ENCODE measurements around the gene NFATC1. TPM values are rescaled to one million over a fixed set of nuclear protein-coding genes. Genes with fewer than 3 reads are reported as not detected.

The NFATC1 gene
- polyA plus RNA-seq, 2 of the 4 experiments (the other 2 are of a cell fraction) = 0.52 to 1.7 TPM

- TF ChIP-seq TFCP2L1 (CRISPR knock-in tag; IDR thresholded peaks at IDR 0.05) (no peak), FOSB (CRISPR knock-in tag; IDR thresholded peaks at IDR 0.05) (no peak), E2F6 (IDR thresholded peaks at IDR 0.05; ENCODE audit: borderline replicate concordance, low read depth) (no peak), POLR2AphosphoS2 (conservative IDR thresholded peaks at IDR 0.05; ENCODE audit: low read length) (no peak), JUN (IDR thresholded peaks at IDR 0.05) (no peak), POLR2A (IDR thresholded peaks at IDR 0.05; ENCODE audit: low read length) (no peak), KDM1A (IDR thresholded peaks at IDR 0.05; ENCODE audit: low read depth) (no peak), HEYL (CRISPR knock-in tag; IDR thresholded peaks at IDR 0.05) (no peak), HMGXB4 (CRISPR knock-in tag; IDR thresholded peaks at IDR 0.05; ENCODE audit: borderline replicate concordance) (no peak), PBX3 (IDR thresholded peaks at IDR 0.05) (no peak), KDM5A (IDR thresholded peaks at IDR 0.05) (no peak), MAZ (IDR thresholded peaks at IDR 0.05; ENCODE audit: borderline replicate concordance, low read depth, low read length) (no peak)
- Histone ChIP-seq H3K27ac (no peak overlapping the region), H3K9me3 (0 out of 3 replicates have a peak, but pooled peaks cover 4% of the 10 kb centered on the region), H3K4me1 (no peaks in the 10 kb centered on the region), H3K4me2 (no peak overlapping the region), H3K4me3 (no peak overlapping the region)
- FAIRE-seq = no peak
- DNase-seq (ENCODE audit: low read depth in 1 of 2, low spot score in 1 of 2) = no peak
- ChIA-PET POLR2A (no interaction called here), CTCF (no interaction called here)
- 2% methylated on average over 2 of the region's 2 CpGs for WGBS (ENCODE audit: missing lambda C conversion rate)
- ATAC-seq = no peak
These were observed 146.5 kb downstream of the NFATC1 start for GRCh38 chr18:79542213-79542612.

- ChIA-PET CTCF (interaction anchor here (1.3 to 2.1 kb wide), 2 partner anchors 12 to 15 kb away, joined by 4 to 5 read pairs; no protein-coding TSS in a partner anchor), POLR2A (no interaction called here)
- FAIRE-seq (no peak), ATAC-seq (no peak), DNase-seq (ENCODE audit: low read depth in 1 of 2, low spot score in 1 of 2) (no peak)
- 48% methylated on average over 10 of the region's 15 CpGs for WGBS (ENCODE audit: missing lambda C conversion rate)
- Histone ChIP-seq H3K4me3 (no peak overlapping the region), H3K27ac (no peak overlapping the region), H3K9me3 (no peaks in the 10 kb centered on the region), H3K4me2 (no peak overlapping the region), H3K4me1 (no peaks in the 10 kb centered on the region)
- TF ChIP-seq MAZ (IDR thresholded peaks at IDR 0.05; ENCODE audit: borderline replicate concordance, low read depth, low read length) = no peak
These were observed 147.4 kb downstream of the NFATC1 start for GRCh38 chr18:79542876-79543750.

- Histone ChIP-seq H3K9me3 (no peaks in the 10 kb centered on the region), H3K4me1 (no peaks in the 10 kb centered on the region), H3K4me3 (no peak overlapping the region), H3K4me2 (no peak overlapping the region), H3K27ac (no peak overlapping the region)
- WGBS (ENCODE audit: missing lambda C conversion rate) = 30% methylated on average over 2 of the region's 21 CpGs
- POLR2A ChIA-PET = no interaction called here
- DNase-seq (ENCODE audit: low read depth in 1 of 2, low spot score in 1 of 2) (no peak), ATAC-seq (no peak), FAIRE-seq (no peak)
- TF ChIP-seq ZFP36 (IDR thresholded peaks at IDR 0.05; ENCODE audit: borderline replicate concordance, partially characterized antibody) = no peak
- TF ChIP-seq POLR2AphosphoS2 (conservative IDR thresholded peaks at IDR 0.05; ENCODE audit: low read length) = no peak
- no peak for TF ChIP-seq BCL3 (IDR thresholded peaks at IDR 0.05)
- TF ChIP-seq RFX5 (IDR thresholded peaks at IDR 0.05) = no peak
- no peak for TF ChIP-seq NPAS2 (CRISPR knock-in tag; IDR thresholded peaks at IDR 0.05; ENCODE audit: borderline replicate concordance)
- no peak for TF ChIP-seq SMC3 (IDR thresholded peaks at IDR 0.05)
- TF ChIP-seq HES2 (IDR thresholded peaks at IDR 0.05) = no peak
- TF ChIP-seq CBX8 (IDR thresholded peaks at IDR 0.05) = no peak
- TF ChIP-seq PBX3 (IDR thresholded peaks at IDR 0.05) = no peak
- TF ChIP-seq JUN (IDR thresholded peaks at IDR 0.05) = no peak
- no peak for TF ChIP-seq HMGXB4 (CRISPR knock-in tag; IDR thresholded peaks at IDR 0.05; ENCODE audit: borderline replicate concordance)
- TF ChIP-seq USF2 (IDR thresholded peaks at IDR 0.05) = no peak
- no peak for TF ChIP-seq NR3C1 (IDR thresholded peaks at IDR 0.05)
- CTCF ChIA-PET = interaction anchor here (1.3 to 2.1 kb wide), 2 partner anchors 13 to 16 kb away, joined by 4 to 5 read pairs; no protein-coding TSS in a partner anchor
These were observed 148.2 kb downstream of the NFATC1 start for GRCh38 chr18:79543861-79544385.
